Measurements from ENCODE around the gene UBE2H.
A peak's percentile ranks its signal among the peaks of the same experiment; 100 is the strongest.

Gene UBE2H

GRCh38 chr7:129782818-129783583 is 169.8 kb downstream of the UBE2H start:
- no peak for DNase-seq

GRCh38 chr7:129781928-129782817 is 170.6 kb downstream of the UBE2H start:
- peak; percentile 46 for DNase-seq

GRCh38 chr7:129780974-129781927 is 171.5 kb downstream of the UBE2H start:
- DNase-seq, result peak; percentile 46
